ENCODE results near the gene DDX11. TPM values are rescaled to one million over a fixed set of nuclear protein-coding genes. Genes with fewer than 3 reads are reported as not detected.
"Not testable (repeated sequence)": the region's sequence is repeated elsewhere in the genome, so short reads cannot be mapped to it uniquely, and the experiment has no call there.

Gene DDX11
- total and polyA plus RNA-seq, 2 donors (not counting 1 experiment from before 2014, with no cell fraction given), result 68.0 to 90.2 TPM

GRCh38 chr12:31041033-31041564 is 32.6 kb upstream of the DDX11 start:
- Mint-ChIP-seq H3K4me3 (no peak overlapping the region), H3K27ac (no peak overlapping the region)
- no peaks in the 10 kb centered on the region for H3K9me3 ChIP-seq (ENCODE audit: control extremely low read depth in 1 of 3, control insufficient read depth in 2 of 3, insufficient read depth in 1 of 3, low read length in 2 of 3)

GRCh38 chr12:31050143-31050542 is 23.5 kb upstream of the DDX11 start:
- WGBS (ENCODE audit: insufficient coverage), result no CpG with 5 or more reads among the region's 2 CpGs
- DNase-seq; H3K4me1 ChIP-seq (ENCODE audit: control insufficient read depth in 2 of 2, insufficient read depth in 2 of 2, low read length in 2 of 2); H3K4me3 ChIP-seq (ENCODE audit: control extremely low read depth in 1 of 5, extremely low read depth in 1 of 5, insufficient read depth in 1 of 5, low read depth in 2 of 5, low read length in 4 of 5); H3K27me3 ChIP-seq (replicated peaks in 1 of 4; ENCODE audit: control extremely low read depth in 1 of 4, control insufficient read depth in 3 of 4, insufficient read depth in 4 of 4, low read length in 3 of 4); CTCF ChIA-PET; H3K9me3 Mint-ChIP-seq (ENCODE audit: insufficient read depth); H3K9me3 ChIP-seq (ENCODE audit: control extremely low read depth in 1 of 3, control insufficient read depth in 2 of 3, insufficient read depth in 1 of 3, low read length in 2 of 3); H3K79me2 ChIP-seq (ENCODE audit: control insufficient read depth, insufficient read depth, low read length); H3K4me2 ChIP-seq (replicated peaks; ENCODE audit: low read depth, low read length, poor library complexity, severe bottlenecking); H3K27ac Mint-ChIP-seq; H3K27me3 Mint-ChIP-seq; intact Hi-C loops (cut with micrococcal nuclease); H2AFZ ChIP-seq (ENCODE audit: insufficient read depth, low read depth, low read length, poor library complexity, severe bottlenecking); H3K4me1 Mint-ChIP-seq; H3K9ac ChIP-seq (ENCODE audit: low read length); H4K20me1 ChIP-seq (ENCODE audit: control insufficient read depth, insufficient read depth, low read length, poor library complexity, severe bottlenecking); ATAC-seq (ENCODE audit: low read depth); POLR2A ChIA-PET; H3K27ac ChIP-seq (ENCODE audit: low read length in 2 of 2); H3K36me3 ChIP-seq (replicated peaks in 1 of 2; ENCODE audit: control extremely low read depth in 1 of 2, control insufficient read depth in 1 of 2, extremely low read depth in 1 of 2, insufficient read depth in 2 of 2, low read length in 1 of 2); H3K4me3 Mint-ChIP-seq: not testable (repeated sequence)

More at GRCh38 chr12:31041033-31041564, 32.6 kb upstream of the DDX11 start:
- POLR2A ChIA-PET, result no interaction called here
- H3K4me2 ChIP-seq (replicated peaks; ENCODE audit: low read depth, low read length, poor library complexity, severe bottlenecking), result no peak overlapping the region
- H3K4me3 ChIP-seq (ENCODE audit: control extremely low read depth in 1 of 5, extremely low read depth in 1 of 5, insufficient read depth in 1 of 5, low read depth in 2 of 5, low read length in 4 of 5), result no peak overlapping the region
- no peak for ATAC-seq (ENCODE audit: low read depth)
- 99% methylated on average over 5 of the region's 8 CpGs for WGBS (ENCODE audit: insufficient coverage)
- DNase-seq, result no peak
- no peak for TF ChIP-seq EZH2 (IDR thresholded peaks at IDR 0.05; ENCODE audit: borderline replicate concordance, insufficient read depth, low read depth, low read length, poor library complexity, severe bottlenecking)
- TF ChIP-seq CTCF (IDR thresholded peaks at IDR 0.05), result no peak
- no peak overlapping the region for H3K9ac ChIP-seq (ENCODE audit: low read length)
- CTCF ChIA-PET, result no interaction called here
- H3K79me2 ChIP-seq (ENCODE audit: control insufficient read depth, insufficient read depth, low read length), result no peaks in the 10 kb centered on the region
- H4K20me1 ChIP-seq (ENCODE audit: control insufficient read depth, insufficient read depth, low read length, poor library complexity, severe bottlenecking), result no peaks in the 10 kb centered on the region
- no peak overlapping the region for H3K27ac ChIP-seq (ENCODE audit: low read length in 2 of 2)
- H3K4me1 ChIP-seq (ENCODE audit: control insufficient read depth in 2 of 2, insufficient read depth in 2 of 2, low read length in 2 of 2), result no peaks in the 10 kb centered on the region
- peaks cover 0 to 4% (median 0%) of the 10 kb centered on the region in 4 experiments for H3K27me3 ChIP-seq (replicated peaks in 1 of 4; ENCODE audit: control extremely low read depth in 1 of 4, control insufficient read depth in 3 of 4, insufficient read depth in 4 of 4, low read length in 3 of 4)
- H3K36me3 ChIP-seq (replicated peaks in 1 of 2; ENCODE audit: control extremely low read depth in 1 of 2, control insufficient read depth in 1 of 2, extremely low read depth in 1 of 2, insufficient read depth in 2 of 2, low read length in 1 of 2), result no peaks in the 10 kb centered on the region
- no peaks in the 10 kb centered on the region for H3K9me3 Mint-ChIP-seq (ENCODE audit: insufficient read depth)
- no peaks in the 10 kb centered on the region for H3K27me3 Mint-ChIP-seq
- intact Hi-C loops (cut with micrococcal nuclease), result no loop called here
- H2AFZ ChIP-seq (ENCODE audit: insufficient read depth, low read depth, low read length, poor library complexity, severe bottlenecking), result no peak overlapping the region
- H3K4me1 Mint-ChIP-seq, result no peaks in the 10 kb centered on the region

- H3K27ac ChIP-seq (ENCODE audit: low read length in 2 of 2); H3K79me2 ChIP-seq (ENCODE audit: control insufficient read depth, insufficient read depth, low read length); H3K4me1 ChIP-seq (ENCODE audit: control insufficient read depth in 2 of 2, insufficient read depth in 2 of 2, low read length in 2 of 2); intact Hi-C loops (cut with micrococcal nuclease); H3K9me3 ChIP-seq (ENCODE audit: control extremely low read depth in 1 of 3, control insufficient read depth in 2 of 3, insufficient read depth in 1 of 3, low read length in 2 of 3); ATAC-seq (ENCODE audit: low read depth); H3K4me2 ChIP-seq (replicated peaks; ENCODE audit: low read depth, low read length, poor library complexity, severe bottlenecking); H3K4me3 Mint-ChIP-seq; H3K27me3 ChIP-seq (replicated peaks in 1 of 4; ENCODE audit: control extremely low read depth in 1 of 4, control insufficient read depth in 3 of 4, insufficient read depth in 4 of 4, low read length in 3 of 4); H3K36me3 ChIP-seq (replicated peaks in 1 of 2; ENCODE audit: control extremely low read depth in 1 of 2, control insufficient read depth in 1 of 2, extremely low read depth in 1 of 2, insufficient read depth in 2 of 2, low read length in 1 of 2); H3K9ac ChIP-seq (ENCODE audit: low read length); H2AFZ ChIP-seq (ENCODE audit: insufficient read depth, low read depth, low read length, poor library complexity, severe bottlenecking); DNase-seq; H3K4me1 Mint-ChIP-seq; H3K9me3 Mint-ChIP-seq (ENCODE audit: insufficient read depth); H3K4me3 ChIP-seq (ENCODE audit: control extremely low read depth in 1 of 5, extremely low read depth in 1 of 5, insufficient read depth in 1 of 5, low read depth in 2 of 5, low read length in 4 of 5); POLR2A ChIA-PET; CTCF ChIA-PET; H3K27me3 Mint-ChIP-seq; H3K27ac Mint-ChIP-seq; H4K20me1 ChIP-seq (ENCODE audit: control insufficient read depth, insufficient read depth, low read length, poor library complexity, severe bottlenecking): not testable (repeated sequence)
- WGBS (ENCODE audit: insufficient coverage), result 100% methylated on average over 1 of the region's 7 CpGs
Observed at GRCh38 chr12:31050548-31050947, 23.1 kb upstream of the DDX11 start.

Measured in B cell (primary cell).